SK-N-SH treated with all-trans-retinoic acid at 6 μM for 48 hours (cell line): Measurements from ENCODE around the gene FOXL1.

Experiments
- ATAC-seq: fragments of 200-7000 bp; cut with Tn5 transposase; 3 replicates; pipeline ENCODE4 v1.9.1; 2020; ENCODE audit warnings: mild to moderate bottlenecking, moderate library complexity
- BACH2 ChIP-seq: fragments of 250-450 bp; sonication (Bioruptor Pico); IDR thresholded peaks from 2 replicates; pipeline ENCODE4 v1.9.0; 2021; ENCODE audit warnings: mild to moderate bottlenecking, borderline replicate concordance
- CSDC2 ChIP-seq: fragments of 250-450 bp; sonication (Bioruptor Pico); IDR thresholded peaks from 2 replicates; pipeline ENCODE4 v1.5.0; 2020; ENCODE audit warnings: mild to moderate bottlenecking, moderate library complexity
- ESRRG ChIP-seq: fragments of 250-450 bp; sonication (Bioruptor Pico); IDR thresholded peaks from 2 replicates; pipeline ENCODE4 v1.6.1; 2021; ENCODE audit warnings: mild to moderate bottlenecking
- GLIS3 ChIP-seq: fragments of 250-450 bp; sonication (Bioruptor Pico); IDR thresholded peaks from 2 replicates; pipeline ENCODE4 v1.5.0; 2020; ENCODE audit warnings: mild to moderate bottlenecking, moderate library complexity
- ISL1 ChIP-seq: fragments of 250-450 bp; sonication (Bioruptor Pico); IDR thresholded peaks from 2 replicates; pipeline ENCODE4 v2.1.2; 2022; ENCODE audit warnings: mild to moderate bottlenecking, moderate library complexity
- OSR1 ChIP-seq: fragments of 250-450 bp; sonication (Bioruptor Pico); IDR thresholded peaks from 2 replicates; pipeline ENCODE4 v1.8.0; 2022; ENCODE audit warnings: moderate library complexity, mild to moderate bottlenecking, inconsistent platforms
- RARB ChIP-seq: fragments of 250-450 bp; sonication (Bioruptor Pico); IDR thresholded peaks from 2 replicates; pipeline ENCODE4 v1.8.0; 2021; ENCODE audit warnings: mild to moderate bottlenecking, moderate library complexity
- SNAI2 ChIP-seq: fragments of 250-450 bp; sonication (Bioruptor Pico); IDR thresholded peaks from 2 replicates; pipeline ENCODE4 v1.5.0; 2020; ENCODE audit warnings: mild to moderate bottlenecking, moderate library complexity
- TCF4 ChIP-seq: fragments of 250-450 bp; sonication (Bioruptor Pico); IDR thresholded peaks from 2 replicates; pipeline ENCODE4 v1.8.0; 2021; ENCODE audit warnings: mild to moderate bottlenecking, moderate library complexity, borderline replicate concordance
- TOX ChIP-seq: fragments of 250-450 bp; sonication (Bioruptor Pico); IDR thresholded peaks from 2 replicates; pipeline ENCODE4 v1.8.0; 2021; ENCODE audit warnings: mild to moderate bottlenecking, moderate library complexity, borderline replicate concordance
- ZFP3 ChIP-seq: fragments of 250-450 bp; sonication (Bioruptor Pico); IDR thresholded peaks from 2 replicates; pipeline ENCODE4 v1.5.0; 2020; ENCODE audit warnings: mild to moderate bottlenecking, moderate library complexity
- ZFP30 ChIP-seq: fragments of 450-650 bp; formaldehyde crosslinking; IDR thresholded peaks from 2 replicates; pipeline ENCODE4 v1.5.0; 2022; ENCODE audit warnings: mild to moderate bottlenecking, moderate library complexity
- ZNF565 ChIP-seq: fragments of 450-650 bp; formaldehyde crosslinking; conservative IDR thresholded peaks from 2 replicates; pipeline ENCODE4 v1.5.0; 2020; ENCODE audit warnings: low read depth, mild to moderate bottlenecking, moderate library complexity
- ZNF70 ChIP-seq: fragments of 450-650 bp; formaldehyde crosslinking; IDR thresholded peaks from 2 replicates; pipeline ENCODE4 v1.5.0; 2020; ENCODE audit warnings: mild to moderate bottlenecking, moderate library complexity
- ZNF8 ChIP-seq: fragments of 450-650 bp; formaldehyde crosslinking; IDR thresholded peaks from 2 replicates; pipeline ENCODE4 v1.5.0; 2020; ENCODE audit warnings: mild to moderate bottlenecking, moderate library complexity
- TF ChIP-seq, protein P1 (sequence below): fragments of 250-450 bp; sonication (Bioruptor Pico); IDR thresholded peaks from 2 replicates; pipeline ENCODE4 v1.8.0; 2021; ENCODE audit warnings: low read depth, mild to moderate bottlenecking, moderate library complexity, borderline replicate concordance
- TF ChIP-seq, protein P2 (sequence below): fragments of 250-450 bp; sonication (Bioruptor Pico); IDR thresholded peaks from 2 replicates; pipeline ENCODE4 v1.5.1; 2020; ENCODE audit warnings: low read depth, mild to moderate bottlenecking, moderate library complexity
- TF ChIP-seq, protein P3 (sequence below): fragments of 250-450 bp; sonication (Bioruptor Pico); IDR thresholded peaks from 2 replicates; pipeline ENCODE4 v1.5.1; 2021; ENCODE audit warnings: mild to moderate bottlenecking, moderate library complexity
- TF ChIP-seq, protein P4 (sequence below): fragments of 250-450 bp; sonication (Bioruptor Pico); IDR thresholded peaks from 2 replicates; pipeline ENCODE4 v1.8.0; 2020; ENCODE audit warnings: mild to moderate bottlenecking, moderate library complexity, borderline replicate concordance
- TF ChIP-seq, protein P5 (sequence below): fragments of 250-450 bp; sonication (Bioruptor Pico); IDR thresholded peaks from 2 replicates; pipeline ENCODE4 v1.5.0; 2020; ENCODE audit warnings: mild to moderate bottlenecking, moderate library complexity

The FOXL1 gene

DNA sequence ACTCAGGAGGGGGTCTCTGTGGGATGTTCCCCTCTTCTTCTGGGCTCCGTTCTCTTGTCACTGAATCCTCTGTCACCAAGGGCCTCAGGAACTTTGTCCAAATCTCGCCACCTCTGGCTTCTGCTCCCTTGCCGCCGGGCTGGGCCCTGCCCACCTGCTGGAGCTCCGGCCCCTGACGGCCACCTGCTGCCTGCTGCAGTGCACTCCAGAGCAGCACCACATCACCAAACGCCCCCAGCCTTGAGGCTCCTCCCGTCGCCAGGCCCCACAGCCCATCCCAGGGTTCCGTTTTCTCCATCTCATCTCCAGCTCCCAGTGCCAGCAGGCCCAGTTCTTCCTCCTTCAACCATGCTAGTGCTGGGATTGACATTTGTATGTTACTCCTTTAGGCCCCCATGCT, 43.6 kb downstream of the FOXL1 start:
- no peak for TF ChIP-seq ZNF70 (CRISPR knock-in tag)
- TF ChIP-seq, protein P1, sequence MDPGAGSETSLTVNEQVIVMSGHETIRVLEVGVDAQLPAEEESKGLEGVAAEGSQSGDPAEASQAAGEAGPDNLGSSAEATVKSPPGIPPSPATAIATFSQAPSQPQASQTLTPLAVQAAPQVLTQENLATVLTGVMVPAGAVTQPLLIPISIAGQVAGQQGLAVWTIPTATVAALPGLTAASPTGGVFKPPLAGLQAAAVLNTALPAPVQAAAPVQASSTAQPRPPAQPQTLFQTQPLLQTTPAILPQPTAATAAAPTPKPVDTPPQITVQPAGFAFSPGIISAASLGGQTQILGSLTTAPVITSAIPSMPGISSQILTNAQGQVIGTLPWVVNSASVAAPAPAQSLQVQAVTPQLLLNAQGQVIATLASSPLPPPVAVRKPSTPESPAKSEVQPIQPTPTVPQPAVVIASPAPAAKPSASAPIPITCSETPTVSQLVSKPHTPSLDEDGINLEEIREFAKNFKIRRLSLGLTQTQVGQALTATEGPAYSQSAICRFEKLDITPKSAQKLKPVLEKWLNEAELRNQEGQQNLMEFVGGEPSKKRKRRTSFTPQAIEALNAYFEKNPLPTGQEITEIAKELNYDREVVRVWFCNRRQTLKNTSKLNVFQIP, result no peak
- no peak for TF ChIP-seq TCF4 (CRISPR knock-in tag)
- TF ChIP-seq SNAI2, result no peak
- no peak for TF ChIP-seq CSDC2
- TF ChIP-seq, protein P2, sequence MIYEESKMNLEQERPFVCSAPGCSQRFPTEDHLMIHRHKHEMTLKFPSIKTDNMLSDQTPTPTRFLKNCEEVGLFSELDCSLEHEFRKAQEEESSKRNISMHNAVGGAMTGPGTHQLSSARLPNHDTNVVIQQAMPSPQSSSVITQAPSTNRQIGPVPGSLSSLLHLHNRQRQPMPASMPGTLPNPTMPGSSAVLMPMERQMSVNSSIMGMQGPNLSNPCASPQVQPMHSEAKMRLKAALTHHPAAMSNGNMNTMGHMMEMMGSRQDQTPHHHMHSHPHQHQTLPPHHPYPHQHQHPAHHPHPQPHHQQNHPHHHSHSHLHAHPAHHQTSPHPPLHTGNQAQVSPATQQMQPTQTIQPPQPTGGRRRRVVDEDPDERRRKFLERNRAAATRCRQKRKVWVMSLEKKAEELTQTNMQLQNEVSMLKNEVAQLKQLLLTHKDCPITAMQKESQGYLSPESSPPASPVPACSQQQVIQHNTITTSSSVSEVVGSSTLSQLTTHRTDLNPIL, result no peak
- TF ChIP-seq RARB (CRISPR knock-in tag), result no peak
- ATAC-seq, result no peak

DNA sequence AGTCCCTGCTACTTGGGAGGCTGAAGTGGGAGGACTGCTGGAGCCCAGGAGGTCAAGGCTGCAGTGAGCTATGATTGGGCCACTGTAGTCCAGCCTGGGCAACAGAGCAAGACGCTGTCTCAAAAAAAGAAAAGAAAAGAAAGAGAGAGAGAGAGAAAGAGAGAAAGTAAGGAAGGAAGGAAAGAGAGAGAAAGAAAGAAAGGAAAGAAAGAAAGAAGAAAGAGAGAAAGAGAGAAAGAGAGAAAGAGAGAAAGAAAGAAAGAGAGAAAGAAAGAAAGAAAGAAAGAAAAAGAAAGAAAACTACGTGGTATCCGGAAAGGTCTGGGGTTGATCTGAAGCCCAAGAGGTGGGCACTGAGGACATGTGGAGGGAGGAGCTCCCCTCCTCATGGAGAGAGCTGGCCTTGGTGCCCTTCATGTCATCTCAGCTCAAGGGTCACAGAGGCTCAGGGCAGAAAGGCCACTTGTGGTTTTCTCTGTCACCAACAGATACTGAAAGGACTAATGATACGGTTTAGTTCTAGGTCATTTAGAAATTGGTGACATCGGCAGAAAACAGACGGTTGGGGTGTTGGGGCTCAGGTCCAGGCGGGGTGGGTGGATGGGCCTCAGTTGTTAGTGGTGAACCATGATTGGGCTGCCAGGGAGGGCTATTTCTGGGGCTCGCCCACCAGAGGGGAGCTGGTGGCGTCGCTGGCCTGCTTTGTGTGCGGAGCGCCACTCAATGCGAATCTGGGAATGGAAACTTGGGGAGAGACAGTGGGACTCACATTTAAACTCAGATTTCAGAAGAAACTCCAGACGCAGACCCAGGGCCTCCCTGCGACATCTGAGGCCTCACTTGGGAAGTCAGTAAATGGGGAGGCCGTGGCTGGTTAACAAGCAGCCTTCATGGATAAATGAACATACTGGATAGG, 44.6 kb downstream of the FOXL1 start:
- ATAC-seq, result no peak
- no peak for TF ChIP-seq TOX (CRISPR knock-in tag)
- TF ChIP-seq, protein P3, sequence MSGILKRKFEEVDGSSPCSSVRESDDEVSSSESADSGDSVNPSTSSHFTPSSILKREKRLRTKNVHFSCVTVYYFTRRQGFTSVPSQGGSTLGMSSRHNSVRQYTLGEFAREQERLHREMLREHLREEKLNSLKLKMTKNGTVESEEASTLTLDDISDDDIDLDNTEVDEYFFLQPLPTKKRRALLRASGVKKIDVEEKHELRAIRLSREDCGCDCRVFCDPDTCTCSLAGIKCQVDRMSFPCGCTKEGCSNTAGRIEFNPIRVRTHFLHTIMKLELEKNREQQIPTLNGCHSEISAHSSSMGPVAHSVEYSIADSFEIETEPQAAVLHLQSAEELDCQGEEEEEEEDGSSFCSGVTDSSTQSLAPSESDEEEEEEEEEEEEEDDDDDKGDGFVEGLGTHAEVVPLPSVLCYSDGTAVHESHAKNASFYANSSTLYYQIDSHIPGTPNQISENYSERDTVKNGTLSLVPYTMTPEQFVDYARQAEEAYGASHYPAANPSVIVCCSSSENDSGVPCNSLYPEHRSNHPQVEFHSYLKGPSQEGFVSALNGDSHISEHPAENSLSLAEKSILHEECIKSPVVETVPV, result no peak
- TF ChIP-seq, protein P4, sequence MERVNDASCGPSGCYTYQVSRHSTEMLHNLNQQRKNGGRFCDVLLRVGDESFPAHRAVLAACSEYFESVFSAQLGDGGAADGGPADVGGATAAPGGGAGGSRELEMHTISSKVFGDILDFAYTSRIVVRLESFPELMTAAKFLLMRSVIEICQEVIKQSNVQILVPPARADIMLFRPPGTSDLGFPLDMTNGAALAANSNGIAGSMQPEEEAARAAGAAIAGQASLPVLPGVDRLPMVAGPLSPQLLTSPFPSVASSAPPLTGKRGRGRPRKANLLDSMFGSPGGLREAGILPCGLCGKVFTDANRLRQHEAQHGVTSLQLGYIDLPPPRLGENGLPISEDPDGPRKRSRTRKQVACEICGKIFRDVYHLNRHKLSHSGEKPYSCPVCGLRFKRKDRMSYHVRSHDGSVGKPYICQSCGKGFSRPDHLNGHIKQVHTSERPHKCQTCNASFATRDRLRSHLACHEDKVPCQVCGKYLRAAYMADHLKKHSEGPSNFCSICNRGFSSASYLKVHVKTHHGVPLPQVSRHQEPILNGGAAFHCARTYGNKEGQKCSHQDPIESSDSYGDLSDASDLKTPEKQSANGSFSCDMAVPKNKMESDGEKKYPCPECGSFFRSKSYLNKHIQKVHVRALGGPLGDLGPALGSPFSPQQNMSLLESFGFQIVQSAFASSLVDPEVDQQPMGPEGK (CRISPR knock-in tag), result no peak
- no peak for TF ChIP-seq ZFP30 (CRISPR knock-in tag)
- TF ChIP-seq, protein P1, result no peak
- no peak for TF ChIP-seq ESRRG (CRISPR knock-in tag)
- no peak for TF ChIP-seq SNAI2
- no peak for TF ChIP-seq ZFP3
- TF ChIP-seq, protein P2, result no peak
- TF ChIP-seq RARB (CRISPR knock-in tag), result no peak
- TF ChIP-seq GLIS3 (CRISPR knock-in tag), result no peak
- TF ChIP-seq ZNF8, result no peak

DNA sequence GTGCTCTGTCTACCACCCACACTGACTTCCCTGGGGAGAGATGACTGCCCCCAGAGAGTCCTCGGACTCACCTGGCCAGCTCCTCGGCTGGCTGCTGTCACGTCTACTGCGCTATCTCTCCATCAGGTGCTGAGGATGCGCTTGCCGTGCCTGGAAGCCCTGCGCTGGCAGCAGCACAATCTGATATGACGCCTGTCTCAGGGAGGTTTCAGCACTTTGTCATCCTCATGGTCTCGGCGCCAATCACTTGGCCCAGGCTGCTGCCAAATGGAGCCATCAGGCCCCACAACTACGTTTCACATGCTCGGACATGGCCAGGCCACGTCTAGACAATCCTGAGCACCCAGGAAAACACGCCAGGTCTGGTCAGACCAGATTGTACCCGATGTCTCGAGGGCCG, 46.7 kb downstream of the FOXL1 start:
- ATAC-seq, result peak; percentile 50
- TF ChIP-seq, protein P5, sequence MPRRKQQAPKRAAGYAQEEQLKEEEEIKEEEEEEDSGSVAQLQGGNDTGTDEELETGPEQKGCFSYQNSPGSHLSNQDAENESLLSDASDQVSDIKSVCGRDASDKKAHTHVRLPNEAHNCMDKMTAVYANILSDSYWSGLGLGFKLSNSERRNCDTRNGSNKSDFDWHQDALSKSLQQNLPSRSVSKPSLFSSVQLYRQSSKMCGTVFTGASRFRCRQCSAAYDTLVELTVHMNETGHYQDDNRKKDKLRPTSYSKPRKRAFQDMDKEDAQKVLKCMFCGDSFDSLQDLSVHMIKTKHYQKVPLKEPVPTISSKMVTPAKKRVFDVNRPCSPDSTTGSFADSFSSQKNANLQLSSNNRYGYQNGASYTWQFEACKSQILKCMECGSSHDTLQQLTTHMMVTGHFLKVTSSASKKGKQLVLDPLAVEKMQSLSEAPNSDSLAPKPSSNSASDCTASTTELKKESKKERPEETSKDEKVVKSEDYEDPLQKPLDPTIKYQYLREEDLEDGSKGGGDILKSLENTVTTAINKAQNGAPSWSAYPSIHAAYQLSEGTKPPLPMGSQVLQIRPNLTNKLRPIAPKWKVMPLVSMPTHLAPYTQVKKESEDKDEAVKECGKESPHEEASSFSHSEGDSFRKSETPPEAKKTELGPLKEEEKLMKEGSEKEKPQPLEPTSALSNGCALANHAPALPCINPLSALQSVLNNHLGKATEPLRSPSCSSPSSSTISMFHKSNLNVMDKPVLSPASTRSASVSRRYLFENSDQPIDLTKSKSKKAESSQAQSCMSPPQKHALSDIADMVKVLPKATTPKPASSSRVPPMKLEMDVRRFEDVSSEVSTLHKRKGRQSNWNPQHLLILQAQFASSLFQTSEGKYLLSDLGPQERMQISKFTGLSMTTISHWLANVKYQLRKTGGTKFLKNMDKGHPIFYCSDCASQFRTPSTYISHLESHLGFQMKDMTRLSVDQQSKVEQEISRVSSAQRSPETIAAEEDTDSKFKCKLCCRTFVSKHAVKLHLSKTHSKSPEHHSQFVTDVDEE (CRISPR knock-in tag), result no peak
- no peak for TF ChIP-seq ISL1
- TF ChIP-seq, protein P4 (CRISPR knock-in tag), result no peak
- no peak for TF ChIP-seq BACH2 (CRISPR knock-in tag)
- no peak for TF ChIP-seq CSDC2
- no peak for TF ChIP-seq ZNF70 (CRISPR knock-in tag)
- no peak for TF ChIP-seq TOX (CRISPR knock-in tag)
- no peak for TF ChIP-seq SNAI2
- no peak for TF ChIP-seq OSR1 (CRISPR knock-in tag)
- no peak for TF ChIP-seq ZNF565
- TF ChIP-seq, protein P1, result no peak
